Measurements from ENCODE around the gene C11orf68.

GRCh38 chr11:65967329-65967934, 48.6 kb upstream of the C11orf68 start:
- no peak for TF ChIP-seq POLR2AphosphoS5 (IDR thresholded peaks at IDR 0.05; ENCODE audit: borderline replicate concordance, low read depth, low read length)
- TF ChIP-seq EZH2 (IDR thresholded peaks at IDR 0.05), result no peak
